NB4 (cell line): ENCODE results near the gene NIN.

ENCODE experiments used
- DNase-seq: peaks from one replicate; pipeline ENCODE4 v3.0.0; 2010; ENCODE audit warnings: low read depth
- H3K4me3 ChIP-seq: one replicate; pipeline ENCODE4 v1.5.1; 2011; ENCODE audit warnings: mild to moderate bottlenecking, low read depth, low read length, moderate library complexity
- MYC ChIP-seq: IDR thresholded peaks from 2 replicates; pipeline ENCODE4 v1.6.1; 2011; ENCODE audit warnings: low read depth, low read length
- POLR2A ChIP-seq: IDR thresholded peaks from 2 replicates; pipeline ENCODE4 v1.6.1; 2011; ENCODE audit warnings: mild to moderate bottlenecking; ENCODE audit not compliant: insufficient read length; ENCODE audit errors: extremely low read depth
- TF ChIP-seq, protein P1 (sequence below): IDR thresholded peaks from one replicate; pipeline ENCODE4 v1.5.1; 2012; ENCODE audit warnings: low read depth, low read length
- TF ChIP-seq, protein P2 (sequence below): IDR thresholded peaks from 2 replicates; pipeline ENCODE4 v1.6.1; 2011; ENCODE audit warnings: low read depth, low read length

Gene NIN, protein sequence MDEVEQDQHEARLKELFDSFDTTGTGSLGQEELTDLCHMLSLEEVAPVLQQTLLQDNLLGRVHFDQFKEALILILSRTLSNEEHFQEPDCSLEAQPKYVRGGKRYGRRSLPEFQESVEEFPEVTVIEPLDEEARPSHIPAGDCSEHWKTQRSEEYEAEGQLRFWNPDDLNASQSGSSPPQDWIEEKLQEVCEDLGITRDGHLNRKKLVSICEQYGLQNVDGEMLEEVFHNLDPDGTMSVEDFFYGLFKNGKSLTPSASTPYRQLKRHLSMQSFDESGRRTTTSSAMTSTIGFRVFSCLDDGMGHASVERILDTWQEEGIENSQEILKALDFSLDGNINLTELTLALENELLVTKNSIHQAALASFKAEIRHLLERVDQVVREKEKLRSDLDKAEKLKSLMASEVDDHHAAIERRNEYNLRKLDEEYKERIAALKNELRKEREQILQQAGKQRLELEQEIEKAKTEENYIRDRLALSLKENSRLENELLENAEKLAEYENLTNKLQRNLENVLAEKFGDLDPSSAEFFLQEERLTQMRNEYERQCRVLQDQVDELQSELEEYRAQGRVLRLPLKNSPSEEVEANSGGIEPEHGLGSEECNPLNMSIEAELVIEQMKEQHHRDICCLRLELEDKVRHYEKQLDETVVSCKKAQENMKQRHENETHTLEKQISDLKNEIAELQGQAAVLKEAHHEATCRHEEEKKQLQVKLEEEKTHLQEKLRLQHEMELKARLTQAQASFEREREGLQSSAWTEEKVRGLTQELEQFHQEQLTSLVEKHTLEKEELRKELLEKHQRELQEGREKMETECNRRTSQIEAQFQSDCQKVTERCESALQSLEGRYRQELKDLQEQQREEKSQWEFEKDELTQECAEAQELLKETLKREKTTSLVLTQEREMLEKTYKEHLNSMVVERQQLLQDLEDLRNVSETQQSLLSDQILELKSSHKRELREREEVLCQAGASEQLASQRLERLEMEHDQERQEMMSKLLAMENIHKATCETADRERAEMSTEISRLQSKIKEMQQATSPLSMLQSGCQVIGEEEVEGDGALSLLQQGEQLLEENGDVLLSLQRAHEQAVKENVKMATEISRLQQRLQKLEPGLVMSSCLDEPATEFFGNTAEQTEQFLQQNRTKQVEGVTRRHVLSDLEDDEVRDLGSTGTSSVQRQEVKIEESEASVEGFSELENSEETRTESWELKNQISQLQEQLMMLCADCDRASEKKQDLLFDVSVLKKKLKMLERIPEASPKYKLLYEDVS (N-terminal part only)

DNA sequence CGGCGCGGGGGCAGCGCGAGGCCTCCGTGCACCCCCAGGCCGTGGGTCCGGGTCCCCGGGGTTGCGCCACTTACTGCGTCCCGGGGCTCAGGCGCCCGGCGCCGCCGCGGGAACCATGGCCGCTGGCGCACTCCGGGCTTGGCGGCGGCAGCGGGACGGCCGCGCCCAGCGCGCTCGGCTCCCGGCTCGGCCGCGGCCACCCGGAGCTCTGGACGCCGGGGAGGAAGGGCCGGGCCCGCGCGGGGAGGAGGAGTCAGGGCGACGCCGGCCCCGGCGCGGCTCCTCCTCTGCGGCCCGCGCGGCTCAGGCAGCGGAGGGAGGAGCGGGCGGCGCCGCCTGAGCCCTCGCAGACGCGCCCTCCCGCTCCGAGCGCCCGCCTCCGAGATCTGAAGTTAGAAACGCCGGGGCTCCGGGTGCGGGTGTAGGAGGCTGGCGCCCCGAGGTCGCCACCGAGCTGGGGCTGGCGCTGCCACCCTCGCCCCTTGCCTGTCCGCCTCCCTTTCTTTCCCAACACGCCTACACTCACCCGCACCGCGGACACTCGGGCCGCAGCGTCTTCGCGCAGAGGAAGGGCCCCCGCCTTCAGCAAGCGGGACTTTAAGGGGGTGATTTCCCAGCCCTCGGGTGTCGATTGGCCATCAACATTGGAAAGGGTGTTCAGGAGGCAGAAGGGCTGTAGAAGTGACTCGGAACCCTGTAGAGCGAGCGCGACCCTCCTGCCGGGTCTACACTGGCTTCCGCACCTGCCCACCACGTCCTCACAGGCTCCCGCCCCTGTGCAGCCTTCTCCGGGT, at the start of gene NIN:
Gene NIN (minus strand): TSS at position 231 of the 794 bp plus-strand sequence. CDS start 9,106 bp downstream, outside the sequence.
- peak; percentile 87 for DNase-seq
- TF ChIP-seq MYC = no peak
- TF ChIP-seq, protein P1, sequence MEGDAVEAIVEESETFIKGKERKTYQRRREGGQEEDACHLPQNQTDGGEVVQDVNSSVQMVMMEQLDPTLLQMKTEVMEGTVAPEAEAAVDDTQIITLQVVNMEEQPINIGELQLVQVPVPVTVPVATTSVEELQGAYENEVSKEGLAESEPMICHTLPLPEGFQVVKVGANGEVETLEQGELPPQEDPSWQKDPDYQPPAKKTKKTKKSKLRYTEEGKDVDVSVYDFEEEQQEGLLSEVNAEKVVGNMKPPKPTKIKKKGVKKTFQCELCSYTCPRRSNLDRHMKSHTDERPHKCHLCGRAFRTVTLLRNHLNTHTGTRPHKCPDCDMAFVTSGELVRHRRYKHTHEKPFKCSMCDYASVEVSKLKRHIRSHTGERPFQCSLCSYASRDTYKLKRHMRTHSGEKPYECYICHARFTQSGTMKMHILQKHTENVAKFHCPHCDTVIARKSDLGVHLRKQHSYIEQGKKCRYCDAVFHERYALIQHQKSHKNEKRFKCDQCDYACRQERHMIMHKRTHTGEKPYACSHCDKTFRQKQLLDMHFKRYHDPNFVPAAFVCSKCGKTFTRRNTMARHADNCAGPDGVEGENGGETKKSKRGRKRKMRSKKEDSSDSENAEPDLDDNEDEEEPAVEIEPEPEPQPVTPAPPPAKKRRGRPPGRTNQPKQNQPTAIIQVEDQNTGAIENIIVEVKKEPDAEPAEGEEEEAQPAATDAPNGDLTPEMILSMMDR = no peak
- TF ChIP-seq POLR2A = peak; percentile 51
- TF ChIP-seq, protein P2, sequence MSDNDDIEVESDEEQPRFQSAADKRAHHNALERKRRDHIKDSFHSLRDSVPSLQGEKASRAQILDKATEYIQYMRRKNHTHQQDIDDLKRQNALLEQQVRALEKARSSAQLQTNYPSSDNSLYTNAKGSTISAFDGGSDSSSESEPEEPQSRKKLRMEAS = no peak
- H3K4me3 ChIP-seq = peak within 1 kb of the TSS; percentile 85

DNA sequence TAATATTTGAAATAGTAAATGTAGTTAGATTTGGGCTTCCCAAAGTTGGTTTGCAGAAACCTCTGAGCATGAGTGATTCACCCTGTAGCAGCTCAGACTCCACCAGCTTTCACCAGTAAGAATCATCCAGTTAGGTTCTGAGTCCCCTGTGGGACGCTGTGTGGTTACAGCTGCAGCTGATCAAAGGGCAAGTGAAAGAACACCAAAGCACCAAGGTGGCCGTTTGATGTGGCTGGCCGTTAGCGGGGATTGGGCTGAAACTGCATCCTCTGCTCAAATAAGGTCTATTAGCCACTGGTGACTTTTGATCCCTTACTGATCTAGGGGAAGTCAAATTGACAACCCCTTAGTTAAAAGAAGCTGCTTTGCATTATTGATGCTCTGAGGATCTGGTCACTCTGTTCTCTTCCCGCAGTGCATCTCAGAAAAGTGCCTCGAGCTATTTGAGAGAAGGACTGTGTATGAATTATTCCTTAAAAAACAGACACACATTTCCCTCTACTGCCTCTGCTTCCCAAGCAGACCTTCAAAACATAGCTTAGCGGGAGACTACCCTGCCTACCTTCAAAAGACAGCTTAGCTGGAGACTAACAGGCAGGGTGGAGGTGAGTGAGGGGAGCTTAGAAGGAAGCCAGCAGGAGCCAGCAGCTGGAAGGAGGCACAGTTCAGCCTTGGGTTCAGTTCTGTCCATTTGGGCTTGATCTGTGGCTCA, 44.6 kb upstream of the NIN start:
- H3K4me3 ChIP-seq = no peak overlapping the region
- TF ChIP-seq POLR2A (no peak), MYC (no peak)
- TF ChIP-seq, protein P1 = no peak
- TF ChIP-seq, protein P2 = no peak

DNA sequence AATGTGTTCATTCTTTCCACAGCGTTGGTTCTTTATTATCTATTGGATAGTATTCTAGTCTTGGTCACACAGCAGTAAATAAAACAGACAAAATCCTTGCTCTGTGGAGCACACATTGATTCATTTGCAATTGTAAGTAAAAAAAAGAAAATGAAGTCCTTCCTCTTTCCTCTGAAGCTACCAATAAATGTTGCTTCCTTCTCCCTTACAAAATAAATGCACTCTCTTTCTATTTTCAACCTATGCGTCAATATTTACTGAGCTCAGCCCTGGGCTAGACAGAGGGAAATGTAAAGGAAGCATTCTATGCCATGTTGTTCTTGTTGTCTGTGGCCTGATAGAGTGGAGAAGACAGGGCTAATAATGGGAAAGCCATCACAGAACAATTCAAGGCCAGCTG, 43.8 kb upstream of the NIN start:
- no peak overlapping the region for H3K4me3 ChIP-seq
- TF ChIP-seq MYC = no peak
- no peak for TF ChIP-seq POLR2A
- TF ChIP-seq, protein P1 = no peak
- TF ChIP-seq, protein P2 = no peak
- DNase-seq = peak; percentile 21

More for the DNA sequence above, 44.6 kb upstream of the NIN start:
- DNase-seq = peak; percentile 79

DNA sequence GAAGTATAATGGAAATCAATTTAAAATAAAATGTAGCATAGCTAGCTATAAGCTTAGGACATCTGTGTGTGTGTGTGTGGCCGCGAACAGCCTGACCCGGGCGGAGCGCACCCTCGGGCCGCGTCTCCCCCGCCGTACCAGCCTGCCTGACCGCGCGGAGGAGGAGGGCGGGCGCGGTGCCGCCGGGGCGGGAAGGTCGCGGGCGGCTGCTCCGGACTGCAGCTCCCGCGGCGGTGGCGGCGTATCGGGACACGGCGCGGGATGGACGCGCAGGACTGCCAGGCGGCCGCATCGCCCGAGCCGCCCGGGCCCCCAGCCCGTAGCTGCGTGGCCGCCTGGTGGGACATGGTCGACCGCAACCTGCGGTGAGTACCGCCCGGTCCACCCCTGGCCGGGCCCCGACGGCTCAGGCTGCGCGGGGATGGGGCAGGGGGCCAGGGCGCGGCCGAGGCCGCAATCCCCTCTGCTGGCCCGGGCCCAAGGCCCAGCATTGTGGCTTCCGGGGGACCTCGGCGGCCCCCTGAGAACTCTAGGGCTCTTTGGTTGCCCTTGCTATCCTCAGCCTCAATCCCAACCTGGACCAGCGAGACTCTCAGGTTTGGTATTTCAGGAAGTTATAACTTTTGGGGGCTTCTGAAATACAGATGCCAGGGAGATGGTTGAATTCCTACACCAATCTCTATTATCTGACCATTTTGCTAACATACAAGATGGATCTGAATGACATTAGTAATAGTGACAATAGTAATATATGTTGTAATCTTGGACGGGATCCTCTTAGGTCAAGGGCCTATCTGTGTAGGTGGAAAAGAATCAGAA, 41.2 kb upstream of the NIN start, which contains the start of gene ABHD12B:
Gene ABHD12B (plus strand): TSS at position 140 of the 819 bp plus-strand sequence. CDS start 122 bp downstream, at position 262.
- no peak for DNase-seq
- no peak within 1 kb of the TSS for H3K4me3 ChIP-seq
- no peak for TF ChIP-seq MYC
- TF ChIP-seq, protein P1 = no peak
- no peak for TF ChIP-seq POLR2A
- TF ChIP-seq, protein P2 = no peak
